ENCODE measurements around the gene ST13. TPM values are rescaled to one million over a fixed set of nuclear protein-coding genes. Genes with fewer than 3 reads are reported as not detected.
"Not testable (repeated sequence)": the region's sequence is repeated elsewhere in the genome, so short reads cannot be mapped to it uniquely, and the experiment has no call there.

Gene ST13
- total RNA-seq, 4 donors from 2014 or later, result 161 to 206 (median 202) TPM

GRCh38 chr22:40844951-40845350 is 11.5 kb downstream of the ST13 start:
- Histone ChIP-seq H3K4me1 (no peaks in the 10 kb centered on the region), H3K27ac (no peak overlapping the region), H3K36me3 (peaks cover 48 to 57% of the 10 kb centered on the region in 2 donors), H3K27me3 (no peaks in the 10 kb centered on the region), H3K4me3 (replicated peaks in 1 of 3) (no peak overlapping the region), H3K9me3 (no peaks in the 10 kb centered on the region)
- WGBS, 2 donors, result 98 to 99% methylated on average over 3 of the region's 3 CpGs
- DNase-seq, result no peak
- intact Hi-C loops (cut with DNase I), result no loop called here
- TF ChIP-seq CTCF (IDR thresholded peaks at IDR 0.05), result no peak
- TF ChIP-seq POLR2A (IDR thresholded peaks at IDR 0.05), result no peak

GRCh38 chr22:40838486-40838885 is 18.0 kb downstream of the ST13 start:
- Histone ChIP-seq H3K9me3 (no peaks in the 10 kb centered on the region), H3K36me3 (peaks cover 42 to 51% of the 10 kb centered on the region in 2 donors), H3K4me1 (no peaks in the 10 kb centered on the region), H3K27ac (no peak overlapping the region), H3K4me3 (replicated peaks in 1 of 3) (no peak overlapping the region), H3K27me3 (no peaks in the 10 kb centered on the region)
- peak; percentile 66 to 74 for DNase-seq
- 55 to 56% methylated on average over 3 of the region's 3 CpGs for WGBS, 2 donors
- TF ChIP-seq CTCF (IDR thresholded peaks at IDR 0.05) (peak in 1 of 6 experiments; percentile 21), POLR2A (IDR thresholded peaks at IDR 0.05) (no peak)
- intact Hi-C loops (cut with DNase I), result no loop called here

GRCh38 chr22:40834619-40835018 is 21.8 kb downstream of the ST13 start:
- no peak for TF ChIP-seq POLR2A (IDR thresholded peaks at IDR 0.05)
- DNase-seq, result no peak
- Histone ChIP-seq H3K27me3 (no peaks in the 10 kb centered on the region), H3K27ac (no peak overlapping the region), H3K36me3 (peaks cover 54 to 66% of the 10 kb centered on the region in 2 donors), H3K9me3 (no peaks in the 10 kb centered on the region), H3K4me3 (replicated peaks in 1 of 3) (no peak overlapping the region), H3K4me1 (no peaks in the 10 kb centered on the region)
- WGBS, 2 donors, result 95 to 98% methylated on average over 3 of the region's 3 CpGs
- intact Hi-C loops (cut with DNase I), result no loop called here

GRCh38 chr22:40829131-40829530 is 27.3 kb downstream of the ST13 start:
- TF ChIP-seq POLR2A (IDR thresholded peaks at IDR 0.05) (no peak), CTCF (IDR thresholded peaks at IDR 0.05) (no peak)
- Histone ChIP-seq H3K9me3 (no peaks in the 10 kb centered on the region), H3K4me1 (peaks cover 0 to 5% of the 10 kb centered on the region in 2 donors), H3K36me3 (peaks cover 44 to 59% of the 10 kb centered on the region in 2 donors), H3K27ac (no peak overlapping the region), H3K4me3 (replicated peaks in 1 of 3) (no peak overlapping the region), H3K27me3 (no peaks in the 10 kb centered on the region)
- no peak for DNase-seq
- intact Hi-C loops (cut with DNase I), result no loop called here
- 93% methylated on average over 6 of the region's 6 CpGs for WGBS, 2 donors

- Histone ChIP-seq H3K9me3 (no peaks in the 10 kb centered on the region), H3K36me3 (peaks cover 33 to 47% of the 10 kb centered on the region in 2 donors), H3K4me3 (replicated peaks in 1 of 3) (no peak overlapping the region), H3K27me3 (no peaks in the 10 kb centered on the region), H3K4me1 (peaks cover 0 to 5% of the 10 kb centered on the region in 2 donors), H3K27ac (no peak overlapping the region)
- intact Hi-C loops (cut with DNase I), result no loop called here
- peak; percentile 55 to 67 for DNase-seq
- WGBS, 2 donors, result 71 to 75% methylated on average over 7 of the region's 7 CpGs
- TF ChIP-seq CTCF (IDR thresholded peaks at IDR 0.05) (no peak), POLR2A (IDR thresholded peaks at IDR 0.05) (no peak)
These were observed 29.3 kb downstream of the ST13 start for GRCh38 chr22:40826984-40827741.

- H3K27ac ChIP-seq; H3K4me1 ChIP-seq; H3K9me3 ChIP-seq; H3K4me3 ChIP-seq (replicated peaks in 1 of 3); intact Hi-C loops (cut with DNase I); H3K27me3 ChIP-seq; DNase-seq: not testable (repeated sequence)
- H3K36me3 ChIP-seq, result peaks cover 28 to 40% of the 10 kb centered on the region in 2 donors
- WGBS, 2 donors, result 96 to 100% methylated on average over 2 of the region's 2 CpGs
These were observed 30.1 kb downstream of the ST13 start for GRCh38 chr22:40826292-40826691.

All from thyroid gland (tissue), 4 donors.